Keratinocyte (primary cell): ENCODE data around the gene TENM4.

Experiments
- EZH2 ChIP-seq: IDR thresholded peaks from one replicate; pipeline ENCODE4 v1.6.1; 2012; ENCODE audit warnings: inconsistent platforms, mild to moderate bottlenecking, low read length, moderate library complexity
- TF ChIP-seq, protein P1 (sequence below), 3 experiments: IDR thresholded peaks in 1 of 3; conservative IDR thresholded peaks in 1 of 3; optimal IDR thresholded peaks in 1 of 3; 2 replicates in 2 of 3; 3 replicates in 1 of 3; pipeline versions ENCODE3 to v1.5.1; 2011; ENCODE audit warnings: low read length in 3 of 3, mild to moderate bottlenecking in 3 of 3, moderate library complexity in 2 of 3, control low read depth in 1 of 3, inconsistent platforms in 1 of 3; ENCODE audit not compliant: insufficient read depth in 2 of 3; ENCODE audit errors: extremely low read depth in 1 of 3

GRCh38 chr11:79168530-79169110 is 272.2 kb downstream of the TENM4 start:
- TF ChIP-seq EZH2, result no peak
- TF ChIP-seq, protein P1, sequence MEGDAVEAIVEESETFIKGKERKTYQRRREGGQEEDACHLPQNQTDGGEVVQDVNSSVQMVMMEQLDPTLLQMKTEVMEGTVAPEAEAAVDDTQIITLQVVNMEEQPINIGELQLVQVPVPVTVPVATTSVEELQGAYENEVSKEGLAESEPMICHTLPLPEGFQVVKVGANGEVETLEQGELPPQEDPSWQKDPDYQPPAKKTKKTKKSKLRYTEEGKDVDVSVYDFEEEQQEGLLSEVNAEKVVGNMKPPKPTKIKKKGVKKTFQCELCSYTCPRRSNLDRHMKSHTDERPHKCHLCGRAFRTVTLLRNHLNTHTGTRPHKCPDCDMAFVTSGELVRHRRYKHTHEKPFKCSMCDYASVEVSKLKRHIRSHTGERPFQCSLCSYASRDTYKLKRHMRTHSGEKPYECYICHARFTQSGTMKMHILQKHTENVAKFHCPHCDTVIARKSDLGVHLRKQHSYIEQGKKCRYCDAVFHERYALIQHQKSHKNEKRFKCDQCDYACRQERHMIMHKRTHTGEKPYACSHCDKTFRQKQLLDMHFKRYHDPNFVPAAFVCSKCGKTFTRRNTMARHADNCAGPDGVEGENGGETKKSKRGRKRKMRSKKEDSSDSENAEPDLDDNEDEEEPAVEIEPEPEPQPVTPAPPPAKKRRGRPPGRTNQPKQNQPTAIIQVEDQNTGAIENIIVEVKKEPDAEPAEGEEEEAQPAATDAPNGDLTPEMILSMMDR (optimal IDR thresholded peaks at IDR 0.05 in 1 of 3, IDR thresholded peaks at IDR 0.05 in 1 of 3, conservative IDR thresholded peaks at IDR 0.05 in 1 of 3; ENCODE audit: extremely low read depth in 1 of 3, insufficient read depth in 2 of 3, low read length in 3 of 3), result no peak
